Measurements from ENCODE around the gene UBFD1. TPM values are rescaled to one million over a fixed set of nuclear protein-coding genes. Genes with fewer than 3 reads are reported as not detected.
"Not testable (repeated sequence)": the region's sequence is repeated elsewhere in the genome, so short reads cannot be mapped to it uniquely, and the experiment has no call there.

UBFD1 gene
- total and polyA plus RNA-seq, 3 donors from 2014 or later: 76.8 to 275 (median 269) TPM

GRCh38 chr16:23539984-23540816, 17.3 kb upstream of the UBFD1 start:
- Histone ChIP-seq H3K4me1 (no peaks in the 10 kb centered on the region), H3K36me3 (ENCODE audit: low read depth, missing control alignments) (no peaks in the 10 kb centered on the region), H3K4me3 (no peak overlapping the region), H3K9me3 (no peaks in the 10 kb centered on the region), H3K27ac (no peak overlapping the region), H3K27me3 (no peaks in the 10 kb centered on the region)
- no peak for DNase-seq
- WGBS, 2 donors: 86 to 91% methylated on average over 11 of the region's 11 CpGs
- intact Hi-C loops (cut with DNase I; ENCODE audit: low total_unique reads): no loop called here
- TF ChIP-seq CTCF (IDR thresholded peaks at IDR 0.05) (no peak), POLR2A (IDR thresholded peaks at IDR 0.05) (no peak)

GRCh38 chr16:23540817-23541178, 16.7 kb upstream of the UBFD1 start:
- H3K4me1 ChIP-seq; H3K9me3 ChIP-seq; DNase-seq; H3K27me3 ChIP-seq; H3K36me3 ChIP-seq (ENCODE audit: low read depth, missing control alignments); H3K27ac ChIP-seq; H3K4me3 ChIP-seq; intact Hi-C loops (cut with DNase I; ENCODE audit: low total_unique reads): not testable (repeated sequence)
- 92 to 99% methylated on average over 3 of the region's 3 CpGs for WGBS, 2 donors

- no peak overlapping the region for H3K27ac ChIP-seq
- DNase-seq: no peak
- 94% methylated on average over 7 to 14 of the region's 14 CpGs for WGBS, 2 donors
- no peaks in the 10 kb centered on the region for H3K4me1 ChIP-seq
- TF ChIP-seq POLR2A (IDR thresholded peaks at IDR 0.05) (no peak), CTCF (IDR thresholded peaks at IDR 0.05) (no peak)
- no peaks in the 10 kb centered on the region for H3K9me3 ChIP-seq
- no peaks in the 10 kb centered on the region for H3K27me3 ChIP-seq
- intact Hi-C loops (cut with DNase I; ENCODE audit: low total_unique reads): no loop called here
- H3K36me3 ChIP-seq (ENCODE audit: low read depth, missing control alignments): no peaks in the 10 kb centered on the region
- no peak overlapping the region for H3K4me3 ChIP-seq
These were observed 13.1 kb upstream of the UBFD1 start for GRCh38 chr16:23544436-23544835.

- no peaks in the 10 kb centered on the region for H3K9me3 ChIP-seq
- no peaks in the 10 kb centered on the region for H3K36me3 ChIP-seq (ENCODE audit: low read depth, missing control alignments)
- no peaks in the 10 kb centered on the region for H3K4me1 ChIP-seq
- intact Hi-C loops (cut with DNase I; ENCODE audit: low total_unique reads): no loop called here
- DNase-seq: no peak
- no peak overlapping the region for H3K27ac ChIP-seq
- H3K27me3 ChIP-seq: no peaks in the 10 kb centered on the region
- TF ChIP-seq CTCF (IDR thresholded peaks at IDR 0.05) (no peak), POLR2A (IDR thresholded peaks at IDR 0.05) (no peak)
- no peak overlapping the region for H3K4me3 ChIP-seq
- 94 to 99% methylated on average over 5 of the region's 5 CpGs for WGBS, 2 donors
These were observed 7.6 kb upstream of the UBFD1 start for GRCh38 chr16:23549938-23550337.

GRCh38 chr16:23552161-23552560, 5.4 kb upstream of the UBFD1 start:
- no peak for TF ChIP-seq POLR2A (IDR thresholded peaks at IDR 0.05)
- TF ChIP-seq CTCF (IDR thresholded peaks at IDR 0.05): no peak
- peaks cover 5% of the 10 kb centered on the region for H3K4me1 ChIP-seq
- DNase-seq: no peak
- no peak overlapping the region for H3K27ac ChIP-seq
- no peaks in the 10 kb centered on the region for H3K27me3 ChIP-seq
- no peaks in the 10 kb centered on the region for H3K9me3 ChIP-seq
- 57 to 72% methylated on average over 6 of the region's 6 CpGs for WGBS, 2 donors
- H3K4me3 ChIP-seq: no peak overlapping the region
- H3K36me3 ChIP-seq (ENCODE audit: low read depth, missing control alignments): no peaks in the 10 kb centered on the region
- intact Hi-C loops (cut with DNase I; ENCODE audit: low total_unique reads): no loop called here
